H9 (cell line): ENCODE data around the gene SH3RF3. TPM values are rescaled to one million over a fixed set of nuclear protein-coding genes. Genes with fewer than 3 reads are reported as not detected.

ENCODE experiments used
- DNase-seq: peaks from one replicate; pipeline ENCODE4 v3.0.0-alpha.2; 2017
- H2AFZ ChIP-seq: one replicate; pipeline ENCODE4 v1.6.1; 2013; ENCODE audit warnings: mild to moderate bottlenecking, low read length, control low read depth, moderate library complexity
- H2AK5ac ChIP-seq: 2 replicates; pipeline ENCODE4 v1.6.1; 2013; ENCODE audit warnings: low read length, control low read depth, mixed read lengths; ENCODE audit not compliant: insufficient read length
- H2BK120ac ChIP-seq: one replicate; pipeline ENCODE4 v1.6.1; 2013; ENCODE audit warnings: low read depth, mild to moderate bottlenecking, low read length, control low read depth, inconsistent platforms; ENCODE audit not compliant: poor library complexity, severe bottlenecking
- H2BK12ac ChIP-seq: 2 replicates; pipeline ENCODE4 v1.6.1; 2013; ENCODE audit warnings: low read length, control low read depth, mixed read lengths, low read depth; ENCODE audit not compliant: insufficient read length
- H2BK15ac ChIP-seq: 2 replicates; pipeline ENCODE4 v1.6.1; 2013; ENCODE audit warnings: low read depth, low read length, control low read depth
- H2BK20ac ChIP-seq: one replicate; pipeline ENCODE4 v1.6.1; 2013; ENCODE audit warnings: low read depth, mild to moderate bottlenecking, low read length, control low read depth, inconsistent platforms; ENCODE audit not compliant: poor library complexity, severe bottlenecking
- H2BK5ac ChIP-seq: 2 replicates; pipeline ENCODE4 v1.6.1; 2013; ENCODE audit warnings: low read length, control low read depth, mixed read lengths; ENCODE audit not compliant: insufficient read length
- H3K14ac ChIP-seq: 2 replicates; pipeline ENCODE4 v1.6.1; 2013; ENCODE audit warnings: low read length, control low read depth; ENCODE audit not compliant: insufficient read depth
- H3K18ac ChIP-seq: 2 replicates; pipeline ENCODE4 v1.6.1; 2013; ENCODE audit warnings: low read depth, mild to moderate bottlenecking, mixed read lengths, low read length, control low read depth; ENCODE audit not compliant: insufficient read length
- H3K23ac ChIP-seq: 2 replicates; pipeline ENCODE4 v1.6.1; 2013; ENCODE audit warnings: low read length, control low read depth, mixed read lengths, low read depth; ENCODE audit not compliant: insufficient read length
- H3K23me2 ChIP-seq: 2 replicates; pipeline ENCODE4 v1.6.1; 2013; ENCODE audit warnings: low read depth, mild to moderate bottlenecking, mixed read lengths, low read length, control low read depth; ENCODE audit not compliant: insufficient read length, poor library complexity, severe bottlenecking
- H3K27ac ChIP-seq: 2 replicates; pipeline ENCODE4 v1.5.1; 2013; ENCODE audit warnings: low read length, control low read depth, mixed read lengths, low read depth; ENCODE audit not compliant: insufficient read length
- H3K27me3 ChIP-seq: 2 replicates; pipeline ENCODE4 v1.6.1; 2013; ENCODE audit warnings: low read length, control low read depth, inconsistent platforms; ENCODE audit not compliant: insufficient read depth
- H3K4ac ChIP-seq: 2 replicates; pipeline ENCODE4 v1.6.1; 2013; ENCODE audit warnings: low read depth, mild to moderate bottlenecking, control low read depth, inconsistent platforms, low read length, moderate library complexity
- H3K4me1 ChIP-seq: 2 replicates; pipeline ENCODE4 v1.6.1; 2013; ENCODE audit warnings: low read length, control low read depth, inconsistent platforms; ENCODE audit not compliant: insufficient read depth
- H3K4me2 ChIP-seq: 2 replicates; pipeline ENCODE4 v1.6.1; 2013; ENCODE audit warnings: low read length, control low read depth, mixed read lengths; ENCODE audit not compliant: insufficient read length, insufficient read depth
- H3K56ac ChIP-seq: 2 replicates; pipeline ENCODE4 v1.6.1; 2013; ENCODE audit warnings: low read depth, mild to moderate bottlenecking, mixed read lengths, low read length, control low read depth; ENCODE audit not compliant: insufficient read length
- H3K79me1 ChIP-seq: 2 replicates; pipeline ENCODE4 v1.6.1; 2013; ENCODE audit warnings: low read depth, mild to moderate bottlenecking, moderate library complexity, low read length, control low read depth, inconsistent platforms; ENCODE audit not compliant: insufficient read depth, poor library complexity, severe bottlenecking
- H3K79me2 ChIP-seq: 2 replicates; pipeline ENCODE4 v1.6.1; 2013; ENCODE audit warnings: low read length, control low read depth, inconsistent platforms; ENCODE audit not compliant: insufficient read depth
- H3K9ac ChIP-seq: 2 replicates; pipeline ENCODE4 v1.6.1; 2013; ENCODE audit warnings: low read length, control low read depth, mixed read lengths; ENCODE audit not compliant: insufficient read length; ENCODE audit errors: extremely low read depth
- H3K9me3 ChIP-seq: one replicate; pipeline ENCODE4 v1.6.1; 2013; ENCODE audit warnings: low read depth, low read length, inconsistent platforms; ENCODE audit not compliant: control insufficient read depth
- H3T11ph ChIP-seq: one replicate; pipeline ENCODE4 v1.6.1; 2013; ENCODE audit warnings: mild to moderate bottlenecking, low read length, control low read depth, inconsistent platforms
- H4K20me1 ChIP-seq: one replicate; pipeline ENCODE4 v1.6.1; 2013; ENCODE audit not compliant: control insufficient read depth, insufficient read length, insufficient read depth
- H4K5ac ChIP-seq: 2 replicates; pipeline ENCODE4 v1.6.1; 2013; ENCODE audit warnings: low read depth, mild to moderate bottlenecking, mixed read lengths, low read length, control low read depth; ENCODE audit not compliant: insufficient read length
- H4K8ac ChIP-seq: replicated peaks from 2 replicates; pipeline ENCODE4 v1.6.1; 2013; ENCODE audit warnings: low read length, control low read depth, mixed read lengths, low read depth; ENCODE audit not compliant: insufficient read length
- H4K91ac ChIP-seq: 2 replicates; pipeline ENCODE4 v1.6.1; 2013; ENCODE audit warnings: low read depth, mild to moderate bottlenecking, moderate library complexity, mixed read lengths, low read length, control low read depth; ENCODE audit not compliant: insufficient read length
- H3K27ac Mint-ChIP-seq, 3 experiments: 2 replicates in 2 of 3; 3 replicates in 1 of 3; pipeline ENCODE4 v1.8.0; 2020 to 2021; ENCODE audit warnings: mixed read lengths in 3 of 3, mild to moderate bottlenecking in 1 of 3, moderate library complexity in 1 of 3
- H3K27me3 Mint-ChIP-seq: 2 replicates; pipeline ENCODE4 v1.8.0; 2021; ENCODE audit warnings: low read depth, mild to moderate bottlenecking, moderate library complexity, mixed read lengths
- H3K36me3 Mint-ChIP-seq, 3 experiments: 2 replicates in 2 of 3; 3 replicates in 1 of 3; pipeline ENCODE4 v1.8.0; 2020 to 2021; ENCODE audit warnings: low read depth in 3 of 3, mixed read lengths in 3 of 3; ENCODE audit not compliant: insufficient read depth in 1 of 3
- H3K4me1 Mint-ChIP-seq, 2 experiments: 2 replicates each; pipeline ENCODE4 v1.8.0; 2020; ENCODE audit warnings: mixed read lengths in 2 of 2
- H3K4me3 Mint-ChIP-seq, 2 experiments: 2 replicates in 1 of 2; 3 replicates in 1 of 2; pipeline ENCODE4 v1.8.0; 2020 to 2021; ENCODE audit warnings: mild to moderate bottlenecking in 2 of 2, mixed read lengths in 2 of 2, moderate library complexity in 1 of 2
- H3K9me3 Mint-ChIP-seq, 2 experiments: 2 replicates in 1 of 2; 3 replicates in 1 of 2; pipeline ENCODE4 v1.8.0; 2020; ENCODE audit warnings: mild to moderate bottlenecking in 2 of 2, mixed read lengths in 2 of 2, moderate library complexity in 1 of 2
- WGBS: extraction: QIAGEN DNeasy Blood & Tissue Kit; methylation state at CpG from one replicate; pipeline ENCODE4 v1.1.7; 2013; ENCODE audit warnings: missing lambda C conversion rate, low lambda C conversion rate, mixed read lengths; ENCODE audit not compliant: insufficient read length; ENCODE audit errors: extremely low coverage; 5-methylcytosine and 5-hydroxymethylcytosine counted together
- total RNA-seq: library from RNA; stranded (reverse); gene quantifications from 2 replicates; pipeline ENCODE4 v1.2.1, GENCODE V29; 2021
- TF ChIP-seq, protein P1 (sequence below): fragments of 200-600 bp; sonication (generic); conservative IDR thresholded peaks from 3 replicates; pipeline ENCODE4 v1.8.0; 2021; ENCODE audit warnings: antibody characterized with exemption, mild to moderate bottlenecking

Gene SH3RF3
- total RNA-seq, 1 experiment from 2014 or later = 0.46 TPM

DNA sequence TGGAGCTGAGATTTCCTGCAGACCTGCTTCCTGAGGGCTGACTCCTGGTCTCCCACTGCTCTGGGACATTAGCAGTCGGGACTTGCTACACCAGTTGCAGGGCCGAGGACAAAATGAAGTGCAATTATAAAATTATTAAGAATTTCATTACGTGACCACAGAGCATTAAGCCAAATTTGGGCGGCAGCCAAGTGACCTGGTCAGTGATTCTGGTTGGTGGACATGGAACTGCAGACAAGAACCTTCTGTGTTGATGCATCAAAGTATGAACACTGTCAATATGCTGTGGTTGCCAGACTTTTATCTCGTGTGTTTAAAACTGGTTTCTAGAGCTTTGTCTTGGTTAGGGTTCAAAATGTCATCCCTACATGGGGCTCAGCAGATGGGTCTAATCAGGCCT is 24.8 kb downstream of the SH3RF3 start:
- Histone ChIP-seq H3K27me3 (no peaks in the 10 kb centered on the region), H3K9ac (no peak overlapping the region), H2BK5ac (no peak overlapping the region), H4K8ac (no peak overlapping the region), H2AK5ac (no peak overlapping the region), H4K5ac (no peak overlapping the region), H2AFZ (no peak overlapping the region), H3T11ph (no peak overlapping the region), H3K14ac (no peak overlapping the region), H2BK120ac (no peak overlapping the region), H3K4me1 (no peaks in the 10 kb centered on the region), H4K91ac (no peak overlapping the region), H3K9me3 (no peaks in the 10 kb centered on the region), H4K20me1 (no peaks in the 10 kb centered on the region), H3K79me2 (no peaks in the 10 kb centered on the region), H3K4ac (no peak overlapping the region), H3K23me2 (no peaks in the 10 kb centered on the region), H3K56ac (no peak overlapping the region), H3K4me2 (no peak overlapping the region), H3K27ac (no peak overlapping the region), H2BK12ac (no peak overlapping the region), H3K18ac (no peak overlapping the region), H2BK20ac (no peak overlapping the region), H3K79me1 (no peaks in the 10 kb centered on the region), H3K23ac (no peak overlapping the region), H2BK15ac (no peak overlapping the region)
- WGBS = no CpG with 5 or more reads among the region's 5 CpGs
- DNase-seq = no peak
- Mint-ChIP-seq H3K27me3 (no peaks in the 10 kb centered on the region), H3K36me3 (no peaks in the 10 kb centered on the region; a peak in 1 of 7 replicates), H3K27ac (no peak overlapping the region), H3K4me1 (peaks cover 5% of the 10 kb centered on the region in 2 experiments), H3K4me3 (no peak overlapping the region), H3K9me3 (no peaks in the 10 kb centered on the region)
- TF ChIP-seq, protein P1, sequence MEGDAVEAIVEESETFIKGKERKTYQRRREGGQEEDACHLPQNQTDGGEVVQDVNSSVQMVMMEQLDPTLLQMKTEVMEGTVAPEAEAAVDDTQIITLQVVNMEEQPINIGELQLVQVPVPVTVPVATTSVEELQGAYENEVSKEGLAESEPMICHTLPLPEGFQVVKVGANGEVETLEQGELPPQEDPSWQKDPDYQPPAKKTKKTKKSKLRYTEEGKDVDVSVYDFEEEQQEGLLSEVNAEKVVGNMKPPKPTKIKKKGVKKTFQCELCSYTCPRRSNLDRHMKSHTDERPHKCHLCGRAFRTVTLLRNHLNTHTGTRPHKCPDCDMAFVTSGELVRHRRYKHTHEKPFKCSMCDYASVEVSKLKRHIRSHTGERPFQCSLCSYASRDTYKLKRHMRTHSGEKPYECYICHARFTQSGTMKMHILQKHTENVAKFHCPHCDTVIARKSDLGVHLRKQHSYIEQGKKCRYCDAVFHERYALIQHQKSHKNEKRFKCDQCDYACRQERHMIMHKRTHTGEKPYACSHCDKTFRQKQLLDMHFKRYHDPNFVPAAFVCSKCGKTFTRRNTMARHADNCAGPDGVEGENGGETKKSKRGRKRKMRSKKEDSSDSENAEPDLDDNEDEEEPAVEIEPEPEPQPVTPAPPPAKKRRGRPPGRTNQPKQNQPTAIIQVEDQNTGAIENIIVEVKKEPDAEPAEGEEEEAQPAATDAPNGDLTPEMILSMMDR = no peak
